Activated B cell treated with CpG ODN at 0.5 μM for 24 hours (primary cell): ENCODE measurements around the gene SARDH. TPM values are rescaled to one million over a fixed set of nuclear protein-coding genes. Genes with fewer than 3 reads are reported as not detected.

ENCODE experiments used
- ATAC-seq: fragments of 200-7000 bp; cut with Tn5 transposase; one replicate; pipeline ENCODE4 v1.10.0; 2021; ENCODE audit warnings: low read depth, mild to moderate bottlenecking, moderate library complexity
- CTCF ChIA-PET: fragments of 350-600 bp; sonication (Branson Sonifier 250); formaldehyde crosslinking; loops from one replicate; lab custom pipeline; 2021; ENCODE audit warnings: antibody characterized with exemption; lab: Charles Lee
- POLR2A ChIA-PET: fragments of 350-600 bp; sonication (Branson Sonifier 250); formaldehyde crosslinking; loops from one replicate; lab custom pipeline; 2021; ENCODE audit warnings: antibody characterized with exemption; lab: Charles Lee
- DNase-seq: peaks from one replicate; pipeline ENCODE4 v3.0.0; 2022
- H3K27ac Mint-ChIP-seq: one replicate; pipeline ENCODE4 v1.8.0; 2020; ENCODE audit warnings: mixed read lengths
- H3K27me3 Mint-ChIP-seq: one replicate; pipeline ENCODE4 v1.8.0; 2021; ENCODE audit warnings: mixed read lengths
- H3K36me3 Mint-ChIP-seq: one replicate; pipeline ENCODE4 v1.8.0; 2021; ENCODE audit warnings: low read depth, mixed read lengths
- H3K4me1 Mint-ChIP-seq: one replicate; pipeline ENCODE4 v1.8.0; 2021; ENCODE audit warnings: mixed read lengths
- H3K4me3 Mint-ChIP-seq: one replicate; pipeline ENCODE4 v1.8.0; 2020; ENCODE audit warnings: mild to moderate bottlenecking, mixed read lengths
- H3K9me3 Mint-ChIP-seq: one replicate; pipeline ENCODE4 v1.8.0; 2020; ENCODE audit warnings: mixed read lengths
- intact Hi-C: fragments of 100-400 bp; cut with micrococcal nuclease; formaldehyde crosslinking; loops from one replicate; pipeline ENCODE4 v1.15.1; 2024
- total RNA-seq: library from RNA; stranded (reverse); gene quantifications from 2 replicates; pipeline ENCODE4 v1.2.3, GENCODE V29; 2022
- TF ChIP-seq, protein P1 (sequence below): fragments of 200-600 bp; IDR thresholded peaks from one replicate; pipeline ENCODE4 v1.8.0; 2022; ENCODE audit warnings: antibody characterized with exemption, mild to moderate bottlenecking

The SARDH gene
- total RNA-seq, 1 donor from 2014 or later = not detected

DNA sequence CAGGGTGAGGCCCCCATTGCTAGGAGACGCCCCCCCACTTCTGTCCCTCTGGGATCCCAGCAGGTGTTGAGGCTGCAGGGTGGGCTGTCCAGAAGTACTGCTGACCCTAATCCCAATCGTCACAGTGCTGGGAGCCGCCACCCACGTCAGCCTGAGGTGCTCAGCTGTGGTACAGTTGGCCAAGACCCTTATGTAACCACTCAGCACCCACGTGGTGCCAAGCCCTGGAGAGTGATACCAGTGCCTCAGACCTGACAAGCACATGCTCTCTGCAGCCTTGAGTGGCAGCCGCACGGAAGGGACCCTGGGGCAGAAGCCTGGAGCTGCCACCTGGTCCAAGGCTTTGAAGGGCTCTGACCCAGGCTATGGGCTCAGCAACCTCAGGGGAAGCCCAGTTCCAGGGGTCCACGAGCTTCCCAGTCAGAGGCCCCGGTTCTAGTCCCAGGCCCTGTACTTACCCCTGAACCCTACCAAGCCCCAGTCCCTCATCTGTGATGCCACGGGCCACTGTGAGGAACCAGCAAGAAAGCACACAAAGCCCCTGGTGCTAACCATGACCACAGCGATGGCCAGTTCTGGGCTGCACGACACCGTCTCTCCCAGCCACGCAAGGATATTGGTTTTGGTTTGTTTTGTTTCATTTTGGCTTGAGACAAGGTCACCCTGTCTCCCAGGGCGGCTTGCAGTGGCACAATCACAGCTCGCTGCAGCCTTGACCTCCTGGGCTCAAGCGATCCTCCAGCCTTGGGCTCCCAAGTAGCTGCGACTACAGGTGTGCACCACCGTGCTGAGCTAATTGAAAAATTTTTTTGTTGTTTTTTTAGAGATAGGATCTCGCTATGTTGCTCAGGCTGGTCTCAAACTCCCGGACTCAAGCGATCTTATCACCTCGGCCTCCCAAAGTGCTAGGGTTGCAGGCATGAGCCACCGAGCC lies 51.2 kb downstream of the SARDH start:
- TF ChIP-seq, protein P1, sequence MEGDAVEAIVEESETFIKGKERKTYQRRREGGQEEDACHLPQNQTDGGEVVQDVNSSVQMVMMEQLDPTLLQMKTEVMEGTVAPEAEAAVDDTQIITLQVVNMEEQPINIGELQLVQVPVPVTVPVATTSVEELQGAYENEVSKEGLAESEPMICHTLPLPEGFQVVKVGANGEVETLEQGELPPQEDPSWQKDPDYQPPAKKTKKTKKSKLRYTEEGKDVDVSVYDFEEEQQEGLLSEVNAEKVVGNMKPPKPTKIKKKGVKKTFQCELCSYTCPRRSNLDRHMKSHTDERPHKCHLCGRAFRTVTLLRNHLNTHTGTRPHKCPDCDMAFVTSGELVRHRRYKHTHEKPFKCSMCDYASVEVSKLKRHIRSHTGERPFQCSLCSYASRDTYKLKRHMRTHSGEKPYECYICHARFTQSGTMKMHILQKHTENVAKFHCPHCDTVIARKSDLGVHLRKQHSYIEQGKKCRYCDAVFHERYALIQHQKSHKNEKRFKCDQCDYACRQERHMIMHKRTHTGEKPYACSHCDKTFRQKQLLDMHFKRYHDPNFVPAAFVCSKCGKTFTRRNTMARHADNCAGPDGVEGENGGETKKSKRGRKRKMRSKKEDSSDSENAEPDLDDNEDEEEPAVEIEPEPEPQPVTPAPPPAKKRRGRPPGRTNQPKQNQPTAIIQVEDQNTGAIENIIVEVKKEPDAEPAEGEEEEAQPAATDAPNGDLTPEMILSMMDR = no peak
- Mint-ChIP-seq H3K9me3 (no peaks in the 10 kb centered on the region), H3K27me3 (peaks cover 3% of the 10 kb centered on the region), H3K27ac (no peak overlapping the region), H3K4me1 (peaks cover 7% of the 10 kb centered on the region), H3K36me3 (no peaks in the 10 kb centered on the region), H3K4me3 (no peak overlapping the region)
- ChIA-PET POLR2A (no interaction called here), CTCF (no interaction called here)
- DNase-seq = no peak
- intact Hi-C loops = no loop called here
- ATAC-seq = no peak

DNA sequence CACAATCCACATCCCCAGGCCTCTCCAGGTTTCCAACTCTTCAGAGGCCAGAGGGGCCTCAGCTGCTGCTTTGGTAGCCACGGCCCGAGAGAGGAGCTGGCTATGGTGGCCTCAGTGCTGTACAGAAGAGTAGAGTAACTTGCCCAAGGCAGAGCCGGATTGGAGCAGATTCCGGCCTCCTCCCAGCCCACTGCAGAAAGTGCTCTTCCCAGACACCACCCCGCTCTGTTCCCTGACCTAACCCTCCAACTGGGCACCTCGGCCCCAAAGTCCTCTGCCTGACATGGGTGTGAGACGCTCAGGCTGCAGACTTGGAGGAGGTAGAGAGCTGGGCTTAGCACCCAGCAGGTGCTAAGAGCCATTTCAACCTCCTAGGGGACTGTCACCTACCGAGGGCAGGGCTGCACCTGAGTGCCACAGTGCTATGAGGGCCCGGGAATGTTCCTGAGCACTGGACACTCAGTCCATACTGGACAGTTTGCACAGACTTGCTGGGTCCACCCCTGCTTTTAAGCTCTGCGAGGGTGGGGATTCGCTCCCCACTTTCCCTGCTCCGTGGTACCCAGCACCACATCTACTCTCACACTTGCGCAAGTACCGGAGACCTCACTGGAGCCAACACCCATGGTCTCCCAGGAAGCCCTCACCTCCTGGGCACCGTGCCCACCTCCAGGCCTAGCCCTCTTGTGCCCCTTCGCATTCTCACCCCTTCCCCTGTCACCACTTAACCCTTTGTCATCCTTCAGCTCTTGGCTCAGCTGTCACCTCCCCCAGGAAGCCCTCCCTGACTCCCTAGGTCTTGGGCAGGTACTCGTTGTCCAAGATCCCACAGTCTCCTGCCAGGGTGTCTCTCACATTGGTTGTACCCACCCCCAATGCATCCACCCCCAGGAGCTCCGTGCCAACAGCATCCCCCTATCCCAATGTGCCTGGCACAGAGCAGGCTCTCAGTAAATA lies 52.2 kb downstream of the SARDH start:
- POLR2A ChIA-PET = no interaction called here
- H3K27ac Mint-ChIP-seq = no peak overlapping the region
- H3K4me3 Mint-ChIP-seq = no peak overlapping the region

DNA sequence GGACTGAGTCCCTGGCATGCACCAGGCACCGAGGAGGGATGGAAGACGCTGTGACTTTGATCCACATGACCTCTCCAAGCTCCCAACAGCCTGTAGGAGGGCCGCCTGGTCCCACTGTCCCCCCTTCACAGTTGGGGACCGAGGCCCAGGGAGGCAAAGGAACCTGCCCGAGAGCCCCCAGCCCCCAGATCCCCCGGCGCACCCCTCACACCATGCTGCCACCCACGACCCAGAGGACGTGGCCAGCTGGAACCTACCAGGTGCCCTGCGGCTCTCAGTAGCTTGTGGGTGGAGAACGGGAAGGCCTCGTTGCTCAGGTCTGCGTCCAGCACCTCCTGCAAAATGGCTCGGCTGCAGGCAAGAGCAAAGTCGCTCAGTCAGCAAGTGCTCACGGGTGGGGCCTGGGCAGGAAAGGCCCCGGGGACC lies 53.2 kb downstream of the SARDH start:
- intact Hi-C loops = no loop called here

More for the DNA sequence above, 52.2 kb downstream of the SARDH start:
- H3K4me1 Mint-ChIP-seq = peaks cover 7% of the 10 kb centered on the region
- TF ChIP-seq, protein P1 = no peak
- no peak for ATAC-seq
- DNase-seq = no peak
- CTCF ChIA-PET = no interaction called here
- no peaks in the 10 kb centered on the region for H3K9me3 Mint-ChIP-seq
- intact Hi-C loops = no loop called here
- peaks cover 3% of the 10 kb centered on the region for H3K27me3 Mint-ChIP-seq
- H3K36me3 Mint-ChIP-seq = no peaks in the 10 kb centered on the region

DNA sequence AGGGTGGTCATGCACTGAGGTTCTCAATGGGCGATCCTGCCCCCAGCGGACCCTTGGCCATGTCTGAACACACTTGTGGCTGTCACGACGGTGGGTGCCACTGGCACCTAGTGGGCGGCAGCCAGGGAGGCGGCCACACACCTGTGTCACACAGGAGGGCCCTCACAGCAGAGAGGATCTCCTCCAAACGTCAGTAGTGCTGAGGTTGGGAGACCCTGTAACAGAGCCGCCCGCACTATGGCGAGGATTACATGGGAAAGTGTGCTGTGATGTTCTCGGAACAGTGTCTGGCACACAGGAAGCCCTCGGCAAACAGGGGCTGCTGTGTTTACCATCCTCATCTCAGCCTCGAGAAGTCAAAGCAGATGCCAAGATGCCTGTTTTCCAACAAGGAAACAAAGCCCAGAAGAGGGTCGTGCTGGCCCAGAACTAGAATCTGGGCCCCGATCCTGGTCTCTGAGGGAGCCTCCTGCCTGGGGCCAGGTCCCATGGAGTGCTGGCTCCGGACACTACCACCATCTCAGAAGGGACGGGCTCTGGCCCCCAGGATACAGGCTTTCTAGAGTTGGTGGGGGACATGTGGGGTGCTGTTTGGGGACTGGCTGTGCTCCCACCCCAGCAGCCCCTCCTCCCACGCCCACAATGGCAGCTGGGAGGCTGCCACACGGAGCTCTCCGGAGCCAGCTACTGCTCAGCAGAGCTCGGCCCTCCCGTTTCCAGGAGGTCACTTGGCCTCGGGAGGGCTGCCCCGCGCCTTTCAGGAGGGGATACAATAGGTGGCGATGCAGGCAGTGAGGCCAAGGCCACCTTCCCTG lies 53.8 kb downstream of the SARDH start:
- intact Hi-C loops = no loop called here
- TF ChIP-seq, protein P1 = no peak
- ChIA-PET CTCF (no interaction called here), POLR2A (no interaction called here)
- peaks cover 7% of the 10 kb centered on the region for H3K4me1 Mint-ChIP-seq
- H3K27ac Mint-ChIP-seq = no peak overlapping the region
- no peaks in the 10 kb centered on the region for H3K9me3 Mint-ChIP-seq
- no peak for ATAC-seq
- no peak for DNase-seq
- H3K27me3 Mint-ChIP-seq = peaks cover 3% of the 10 kb centered on the region
- H3K4me3 Mint-ChIP-seq = no peak overlapping the region
- H3K36me3 Mint-ChIP-seq = no peaks in the 10 kb centered on the region

More for the DNA sequence above, 53.2 kb downstream of the SARDH start:
- Mint-ChIP-seq H3K4me1 (peaks cover 7% of the 10 kb centered on the region), H3K27me3 (peaks cover 3% of the 10 kb centered on the region), H3K36me3 (no peaks in the 10 kb centered on the region), H3K4me3 (no peak overlapping the region), H3K27ac (no peak overlapping the region), H3K9me3 (no peaks in the 10 kb centered on the region)
- TF ChIP-seq, protein P1 = no peak
- ChIA-PET POLR2A (no interaction called here), CTCF (no interaction called here)
- ATAC-seq (no peak), DNase-seq (no peak)
